MM.1S (cell line): Measurements from ENCODE around the gene CHAF1B.

Source experiments
- DNase-seq: peaks from one replicate; pipeline ENCODE4 v3.0.0-alpha.2; 2015
- H2AFZ ChIP-seq: fragments of 300-600 bp; sonication (generic); 2 replicates; pipeline ENCODE4 v1.6.0; 2016; ENCODE audit warnings: antibody characterized with exemption, low read length
- H3F3A ChIP-seq: fragments of 300-600 bp; sonication (generic); 2 replicates; pipeline ENCODE4 v1.6.1; 2016; ENCODE audit warnings: mild to moderate bottlenecking, antibody characterized with exemption, low read length, moderate library complexity, mixed read lengths; ENCODE audit not compliant: insufficient read depth
- H3K27ac ChIP-seq: fragments of 300-600 bp; sonication (generic); 2 replicates; pipeline ENCODE4 v1.5.1; 2016; ENCODE audit warnings: mild to moderate bottlenecking, low read length
- H3K27me3 ChIP-seq: fragments of 300-600 bp; sonication (generic); replicated peaks from 2 replicates; pipeline ENCODE4 v1.6.0; 2016; ENCODE audit warnings: low read length; ENCODE audit not compliant: insufficient read depth
- H3K36me3 ChIP-seq: fragments of 300-600 bp; sonication (generic); replicated peaks from 2 replicates; pipeline ENCODE4 v1.6.1; 2016; ENCODE audit warnings: mild to moderate bottlenecking, low read length, mixed read lengths; ENCODE audit not compliant: insufficient read depth
- H3K4me1 ChIP-seq: fragments of 300-600 bp; sonication (generic); 2 replicates; pipeline ENCODE4 v1.6.1; 2016; ENCODE audit warnings: low read length, mixed read lengths
- H3K4me2 ChIP-seq: fragments of 300-600 bp; sonication (generic); 2 replicates; pipeline ENCODE4 v1.6.0; 2016; ENCODE audit warnings: low read depth, low read length
- H3K4me3 ChIP-seq: fragments of 300-600 bp; sonication (generic); 2 replicates; pipeline ENCODE4 v1.5.1; 2016; ENCODE audit warnings: low read length, mixed read lengths
- H3K79me2 ChIP-seq: fragments of 300-600 bp; sonication (generic); 2 replicates; pipeline ENCODE4 v1.6.1; 2016; ENCODE audit warnings: mixed run types, low read length, mixed read lengths
- H3K9ac ChIP-seq: fragments of 300-600 bp; sonication (generic); 2 replicates; pipeline ENCODE4 v1.6.1; 2016; ENCODE audit warnings: low read length, mixed read lengths
- H3K9me2 ChIP-seq: fragments of 300-600 bp; sonication (generic); replicated peaks from 2 replicates; pipeline ENCODE4 v1.6.1; 2016; ENCODE audit warnings: mild to moderate bottlenecking, low read length, mixed read lengths; ENCODE audit not compliant: insufficient read depth
- H3K9me3 ChIP-seq: fragments of 300-600 bp; sonication (generic); replicated peaks from 2 replicates; pipeline ENCODE4 v1.6.1; 2016; ENCODE audit warnings: mild to moderate bottlenecking, low read length, mixed read lengths; ENCODE audit not compliant: insufficient read depth
- H4K20me1 ChIP-seq: fragments of 300-600 bp; sonication (generic); 2 replicates; pipeline ENCODE4 v1.6.1; 2016; ENCODE audit warnings: mild to moderate bottlenecking, low read length, moderate library complexity, mixed read lengths; ENCODE audit not compliant: insufficient read depth
- CTCF ChIP-seq: fragments of 300-600 bp; sonication (generic); IDR thresholded peaks from 2 replicates; pipeline ENCODE4 v1.5.1; 2016; ENCODE audit warnings: antibody characterized with exemption, low read length, mixed read lengths
- EZH2 ChIP-seq: fragments of 300-600 bp; sonication (generic); optimal IDR thresholded peaks from 2 replicates; pipeline ENCODE3; 2017; ENCODE audit warnings: low read depth, mild to moderate bottlenecking, antibody characterized with exemption, low read length, mixed read lengths
- EZH2phosphoT487 ChIP-seq: fragments of 300-600 bp; sonication (generic); IDR thresholded peaks from 2 replicates; pipeline ENCODE4 v1.6.1; 2018; ENCODE audit warnings: antibody characterized with exemption, low read length

CHAF1B gene

DNA sequence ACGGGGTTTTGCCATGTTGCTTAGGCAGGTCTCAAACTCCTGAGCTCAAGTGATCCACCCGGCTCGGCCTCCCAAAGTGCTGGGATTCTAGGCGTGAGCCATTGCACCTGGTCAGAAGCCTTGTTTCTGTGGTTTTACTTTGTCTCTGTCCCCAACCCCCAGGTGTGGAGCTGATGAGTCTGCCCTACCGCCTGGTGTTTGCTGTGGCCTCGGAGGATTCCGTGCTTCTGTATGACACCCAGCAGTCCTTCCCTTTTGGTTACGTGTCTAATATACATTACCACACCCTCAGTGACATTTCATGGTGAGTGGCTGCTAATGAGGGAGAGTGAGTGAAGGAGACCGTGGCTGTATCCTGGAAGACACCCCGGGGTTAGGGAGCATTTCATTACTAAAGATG, 26.1 kb downstream of the CHAF1B start:
- H3K36me3 ChIP-seq = no peaks in the 10 kb centered on the region; the same call in 1 of the 2 replicates
- H3K9me2 ChIP-seq = no peaks in the 10 kb centered on the region

DNA sequence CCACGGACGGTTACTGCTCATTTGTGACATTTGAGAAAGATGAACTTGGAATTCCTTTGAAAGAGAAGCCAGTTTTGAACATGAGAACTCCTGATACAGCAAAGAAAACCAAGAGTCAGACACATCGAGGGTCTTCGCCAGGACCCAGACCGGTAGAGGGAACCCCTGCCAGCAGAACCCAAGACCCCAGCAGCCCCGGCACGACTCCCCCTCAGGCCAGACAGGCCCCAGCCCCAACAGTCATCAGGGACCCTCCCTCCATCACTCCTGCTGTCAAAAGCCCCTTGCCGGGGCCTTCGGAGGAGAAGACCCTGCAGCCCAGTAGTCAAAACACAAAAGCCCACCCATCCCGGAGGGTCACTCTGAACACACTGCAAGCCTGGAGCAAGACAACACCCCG, 27.7 kb downstream of the CHAF1B start:
- DNase-seq = no peak
- H2AFZ ChIP-seq = no peak overlapping the region
- no peaks in the 10 kb centered on the region for H3F3A ChIP-seq
- no peak overlapping the region for H3K9ac ChIP-seq
- no peaks in the 10 kb centered on the region for H3K27me3 ChIP-seq
- H3K4me1 ChIP-seq = no peaks in the 10 kb centered on the region
- H3K27ac ChIP-seq = no peak overlapping the region
- H3K36me3 ChIP-seq = no peaks in the 10 kb centered on the region; the same call in 1 of the 2 replicates
- no peaks in the 10 kb centered on the region for H3K9me2 ChIP-seq
- no peaks in the 10 kb centered on the region for H4K20me1 ChIP-seq
- H3K4me3 ChIP-seq = no peak overlapping the region
- H3K9me3 ChIP-seq = no peaks in the 10 kb centered on the region
- TF ChIP-seq EZH2phosphoT487 (no peak), CTCF (no peak), EZH2 (no peak)
- no peak overlapping the region for H3K4me2 ChIP-seq
- H3K79me2 ChIP-seq = no peaks in the 10 kb centered on the region

More for the DNA sequence above, 26.1 kb downstream of the CHAF1B start:
- Histone ChIP-seq H2AFZ (no peak overlapping the region), H3K79me2 (no peaks in the 10 kb centered on the region), H3K4me2 (no peak overlapping the region), H3K27me3 (no peaks in the 10 kb centered on the region), H3K9ac (no peak overlapping the region), H3K27ac (no peak overlapping the region), H4K20me1 (no peaks in the 10 kb centered on the region), H3K4me1 (no peaks in the 10 kb centered on the region), H3K4me3 (no peak overlapping the region), H3F3A (no peaks in the 10 kb centered on the region), H3K9me3 (no peaks in the 10 kb centered on the region)
- no peak for TF ChIP-seq EZH2
- DNase-seq = no peak

DNA sequence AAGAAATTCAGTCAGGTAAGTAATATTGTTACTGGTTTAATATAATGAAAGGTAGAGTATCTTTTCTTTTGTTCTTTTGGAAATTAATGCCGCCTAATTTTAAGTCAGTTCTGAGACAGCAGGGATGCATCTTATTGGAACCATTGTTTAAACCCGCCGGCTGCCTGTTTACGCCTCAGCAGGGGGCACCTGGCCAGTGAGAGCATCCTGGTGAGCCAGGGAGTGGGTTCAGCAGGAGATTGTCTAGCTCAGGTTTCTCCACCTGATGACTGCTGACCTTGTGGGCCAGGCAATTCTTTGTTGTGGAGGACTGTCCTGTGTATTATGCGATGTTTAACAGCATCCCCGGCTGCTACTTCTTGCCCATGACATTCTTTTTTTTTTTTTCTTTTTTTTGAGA, 30.2 kb downstream of the CHAF1B start:
- H2AFZ ChIP-seq = no peak overlapping the region
- no peaks in the 10 kb centered on the region for H3K79me2 ChIP-seq
- no peaks in the 10 kb centered on the region for H3K4me1 ChIP-seq
- H3K27me3 ChIP-seq = no peaks in the 10 kb centered on the region
- no peaks in the 10 kb centered on the region for H3F3A ChIP-seq
- H3K27ac ChIP-seq = no peak overlapping the region
- H3K4me2 ChIP-seq = no peak overlapping the region
- no peak overlapping the region for H3K4me3 ChIP-seq
- TF ChIP-seq CTCF = no peak
- TF ChIP-seq EZH2phosphoT487 = no peak
- TF ChIP-seq EZH2 = no peak
- DNase-seq = no peak
- no peaks in the 10 kb centered on the region; the same call in 1 of the 2 replicates for H3K36me3 ChIP-seq
- H3K9me2 ChIP-seq = no peaks in the 10 kb centered on the region
- no peak overlapping the region for H3K9ac ChIP-seq
- H4K20me1 ChIP-seq = no peaks in the 10 kb centered on the region
- no peaks in the 10 kb centered on the region for H3K9me3 ChIP-seq

DNA sequence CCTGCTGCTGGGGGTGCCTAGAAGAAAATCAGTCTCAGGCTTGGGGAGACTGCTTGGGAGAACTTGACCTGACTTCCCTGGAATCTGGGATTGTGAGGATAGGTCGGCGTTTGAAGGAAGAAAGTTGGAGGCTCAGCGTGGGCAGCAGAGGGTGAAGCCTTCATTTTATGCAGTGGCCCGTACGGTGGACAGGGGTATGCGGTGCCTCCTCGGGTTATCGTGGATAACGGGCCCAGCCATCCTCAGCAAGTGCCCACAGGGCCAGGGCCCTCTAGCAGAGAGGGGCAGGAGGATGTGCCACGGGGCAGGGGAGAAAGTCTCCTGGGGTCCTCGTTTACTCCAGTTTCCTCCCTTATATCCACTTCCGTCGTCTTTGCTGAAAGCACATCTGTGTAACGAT, 34.0 kb downstream of the CHAF1B start:
- Histone ChIP-seq H3K4me1 (no peaks in the 10 kb centered on the region), H4K20me1 (no peaks in the 10 kb centered on the region), H3K9me2 (no peaks in the 10 kb centered on the region), H3K36me3 (no peaks in the 10 kb centered on the region; the same call in 1 of the 2 replicates), H3K9me3 (no peaks in the 10 kb centered on the region), H3K4me3 (no peak overlapping the region), H3K27me3 (no peaks in the 10 kb centered on the region), H3K9ac (no peak overlapping the region), H3K79me2 (no peaks in the 10 kb centered on the region), H3K4me2 (no peak overlapping the region), H2AFZ (no peak overlapping the region), H3K27ac (no peak overlapping the region), H3F3A (no peaks in the 10 kb centered on the region)
- TF ChIP-seq CTCF (no peak), EZH2 (no peak), EZH2phosphoT487 (no peak)
- no peak for DNase-seq
